HG03342 (cell line): ENCODE data around the gene ATP5MC2.

Source experiments
- ATAC-seq: cut with Tn5 transposase; IDR thresholded peaks from one replicate; pipeline ENCODE4 v1.9.1; 2021; ENCODE audit warnings: mild to moderate bottlenecking, moderate library complexity; ENCODE audit not compliant: unreplicated experiment

ATP5MC2 gene

GRCh38 chr12:53616950-53617349 is 58.9 kb downstream of the ATP5MC2 start:
- no peak for ATAC-seq
